Ovary (tissue), 9 donors: Measurements from ENCODE around the gene EYS. TPM values are rescaled to one million over a fixed set of nuclear protein-coding genes. Genes with fewer than 3 reads are reported as not detected.

Experiments used
- DNase-seq, 5 donors: peaks; one replicate each; pipeline ENCODE4 v3.0.0-alpha.2; 2019 to 2020
- H3K27ac ChIP-seq, 2 donors: fragments of 200-600 bp; one replicate each; pipeline versions ENCODE4 v1.5.1 to v1.8.0; 2019 to 2022
- H3K27me3 ChIP-seq: fragments of 200-600 bp; one replicate; pipeline ENCODE4 v1.8.0; 2022
- H3K36me3 ChIP-seq: fragments of 200-600 bp; sonication (generic); one replicate; pipeline ENCODE4 v1.5.1; 2019
- H3K4me1 ChIP-seq: one replicate; pipeline ENCODE4 v1.8.1; 2013; ENCODE audit warnings: mild to moderate bottlenecking, moderate library complexity; ENCODE audit not compliant: insufficient read depth
- H3K4me3 ChIP-seq: fragments of 200-600 bp; sonication (generic); one replicate; pipeline ENCODE4 v1.5.1; 2017
- H3K9me3 ChIP-seq, 2 donors: fragments of 200-600 bp in 1 of 2; sonication (generic) in 1 of 2; one replicate each; pipeline versions ENCODE4 v1.5.1 to v1.8.1; 2013 to 2019; ENCODE audit warnings: mild to moderate bottlenecking in 1 of 2, moderate library complexity in 1 of 2
- CTCF ChIP-seq, 3 donors: fragments of 450-650 bp in 2 of 3; fragments of 200-600 bp in 1 of 3; IDR thresholded peaks; one replicate each; pipeline versions ENCODE4 v1.5.1 to v1.8.0; 2016 to 2022; ENCODE audit warnings: antibody characterized with exemption in 3 of 3, mild to moderate bottlenecking in 1 of 3
- EP300 ChIP-seq: sonication (generic); formaldehyde crosslinking; IDR thresholded peaks from one replicate; pipeline ENCODE4 v1.6.1; 2017; ENCODE audit warnings: antibody characterized with exemption
- POLR2A ChIP-seq: fragments of 450-650 bp; IDR thresholded peaks from one replicate; pipeline ENCODE4 v1.6.1; 2017; ENCODE audit warnings: antibody characterized with exemption, mild to moderate bottlenecking, moderate library complexity
- WGBS, 3 donors: extraction: QIAGEN DNeasy Blood & Tissue Kit in 1 of 3; methylation state at CpG; one replicate each; pipeline versions ENCODE4 v1.1.5 to v1.1.7; 2013 to 2017; 5-methylcytosine and 5-hydroxymethylcytosine counted together
- intact Hi-C, 4 donors: fragments of 100-400 bp; cut with DNase I; formaldehyde crosslinking; loops; one replicate each; pipeline versions ENCODE4 v1.11.0 to v1.15.1; 2022 to 2023
- polyA plus RNA-seq, 2 donors: library from polyadenylated mRNA; stranded (reverse); fragments of 200-250 nt in 1 of 2; fragments of 350-450 nt in 1 of 2; fragmentation: Illumina TruSeq in 1 of 2; extraction: RNeasy Lipid Tissue Mini Kit (QIAGEN cat#74804) in 1 of 2; gene quantifications; one replicate each; pipeline ENCODE4 v1.2.3, GENCODE V29; 2013 to 2014
- total RNA-seq, 7 donors: library from RNA; depleted of rRNA in 2 of 7; stranded (reverse); fragments of >200 nt in 2 of 7; fragmentation: NEBNext Ultra II Directional in 3 of 7; extraction: Animal tissue kit (Norgen Biotek cat#: 25700) in 3 of 7; gene quantifications; one replicate each; pipeline versions ENCODE4 v1.1.0 to v1.2.4, GENCODE V29; 2016 to 2023
- donor health status: DM: no; HTN: no; CAD: no; lungs with moderate emphysema.
- donor health status: DM: no; HTN: no; CAD: no.
- donor health status: Bipolar disorder and iron deficiency.
- donor health status: DM: yes; HTN: yes; CAD: no.
- donor health status: DM: no; HTN: no; CAD: no.
- donor health status: DM: yes; HTN: yes; CAD: no.

Gene EYS
- total and polyA plus RNA-seq, 9 donors, result under 0.01 to 0.03 (median 0.01) TPM; not detected in 6

- Histone ChIP-seq H3K27me3 (no peaks in the 10 kb centered on the region), H3K9me3 (no peaks in the 10 kb centered on the region), H3K4me1 (no peaks in the 10 kb centered on the region), H3K4me3 (no peak overlapping the region), H3K27ac (no peak overlapping the region), H3K36me3 (no peaks in the 10 kb centered on the region)
- intact Hi-C loops, result no loop called here
- no peak for DNase-seq
- TF ChIP-seq CTCF (IDR thresholded peaks at IDR 0.05) (no peak), POLR2A (no peak), EP300 (no peak)
These were observed 781.0 kb downstream of the EYS start for GRCh38 chr6:64926051-64926450.

GRCh38 chr6:64920257-64920656 lies 786.8 kb downstream of the EYS start:
- Histone ChIP-seq H3K27me3 (no peaks in the 10 kb centered on the region), H3K4me3 (no peak overlapping the region), H3K4me1 (no peaks in the 10 kb centered on the region), H3K36me3 (no peaks in the 10 kb centered on the region), H3K27ac (no peak overlapping the region), H3K9me3 (no peaks in the 10 kb centered on the region)
- intact Hi-C loops, result no loop called here
- DNase-seq, result no peak
- TF ChIP-seq CTCF (IDR thresholded peaks at IDR 0.05), result no peak
- TF ChIP-seq POLR2A, result no peak
- no peak for TF ChIP-seq EP300
- WGBS, 3 donors, result 94 to 96% (median 94%) methylated on average over 1 of the region's 1 CpG

- H3K9me3 ChIP-seq, result no peaks in the 10 kb centered on the region
- H3K36me3 ChIP-seq, result no peaks in the 10 kb centered on the region
- H3K4me3 ChIP-seq, result no peak overlapping the region
- DNase-seq, result no peak
- TF ChIP-seq POLR2A (no peak), CTCF (IDR thresholded peaks at IDR 0.05) (no peak), EP300 (no peak)
- intact Hi-C loops, result no loop called here
- H3K27ac ChIP-seq, result no peak overlapping the region
- no peaks in the 10 kb centered on the region for H3K27me3 ChIP-seq
- H3K4me1 ChIP-seq, result no peaks in the 10 kb centered on the region
These were observed 792.9 kb downstream of the EYS start for GRCh38 chr6:64914124-64914523.

- Histone ChIP-seq H3K36me3 (no peaks in the 10 kb centered on the region), H3K27ac (no peak overlapping the region), H3K4me1 (no peaks in the 10 kb centered on the region), H3K27me3 (no peaks in the 10 kb centered on the region), H3K9me3 (no peaks in the 10 kb centered on the region), H3K4me3 (no peak overlapping the region)
- intact Hi-C loops, result no loop called here
- DNase-seq, result no peak
- TF ChIP-seq CTCF (IDR thresholded peaks at IDR 0.05), result no peak
- no peak for TF ChIP-seq EP300
- no peak for TF ChIP-seq POLR2A
- WGBS, 3 donors, result 92 to 97% (median 95%) methylated on average over 1 of the region's 1 CpG
These were observed 794.1 kb downstream of the EYS start for GRCh38 chr6:64912966-64913365.

GRCh38 chr6:64908104-64908503 lies 798.9 kb downstream of the EYS start:
- no peak for DNase-seq

More at GRCh38 chr6:64908104-64908503, 798.9 kb downstream of the EYS start:
- Histone ChIP-seq H3K4me3 (no peak overlapping the region), H3K9me3 (no peaks in the 10 kb centered on the region), H3K4me1 (no peaks in the 10 kb centered on the region), H3K27me3 (no peaks in the 10 kb centered on the region), H3K27ac (no peak overlapping the region), H3K36me3 (no peaks in the 10 kb centered on the region)
- TF ChIP-seq CTCF (IDR thresholded peaks at IDR 0.05) (no peak), POLR2A (no peak), EP300 (no peak)
- WGBS, 3 donors, result 91 to 93% (median 91%) methylated on average over 7 of the region's 7 CpGs
- intact Hi-C loops, result no loop called here
